H1 (cell line): ENCODE results near the gene TTC21A. TPM values are rescaled to one million over a fixed set of nuclear protein-coding genes. Genes with fewer than 3 reads are reported as not detected.
A peak's percentile ranks its signal among the peaks of the same experiment; 100 is the strongest.

Experiments
- CHD1 ChIP-seq: IDR thresholded peaks from 2 replicates; pipeline ENCODE4 v1.6.1; 2012; ENCODE audit warnings: low read depth, low read length, improper control_type of control experiment
- HDAC2 ChIP-seq, 2 experiments: fragments of 300-600 bp in 1 of 2; sonication (generic) in 1 of 2; IDR thresholded peaks; 2 replicates each; pipeline ENCODE4 v1.6.1; 2011 to 2012; ENCODE audit warnings: low read depth in 2 of 2, low read length in 2 of 2, mild to moderate bottlenecking in 2 of 2, moderate library complexity in 2 of 2, borderline replicate concordance in 1 of 2, inconsistent platforms in 1 of 2
- polyA plus RNA-seq, 7 experiments: library from polyadenylated mRNA; depleted of rRNA in 3 of 7; stranded (reverse) in 5 of 7; unstranded in 2 of 7; fragments of >200 nt in 5 of 7; fragments of 200-250 nt in 2 of 7; gene quantifications; 1 replicate in 5 of 7; 2 replicates in 1 of 7; 4 replicates in 1 of 7; pipeline versions ENCODE4 v1.2.1 to v1.2.3, GENCODE V29; 2011 to 2013; ENCODE audit warnings: missing spikeins in 2 of 7, mixed read lengths in 2 of 7
- total RNA-seq: library from RNA; stranded (reverse); fragmentation: NEBNext Ultra II Directional; extraction: Animal tissue kit (Norgen Biotek cat#: 25700); gene quantifications from 2 replicates; pipeline ENCODE4 v1.2.1, GENCODE V29; 2021

Gene TTC21A
- total and polyA plus RNA-seq, 2 of the 8 experiments (the other 6 are each of a cell fraction or from before 2014, with no cell fraction given), result 2.3 to 2.8 TPM

DNA sequence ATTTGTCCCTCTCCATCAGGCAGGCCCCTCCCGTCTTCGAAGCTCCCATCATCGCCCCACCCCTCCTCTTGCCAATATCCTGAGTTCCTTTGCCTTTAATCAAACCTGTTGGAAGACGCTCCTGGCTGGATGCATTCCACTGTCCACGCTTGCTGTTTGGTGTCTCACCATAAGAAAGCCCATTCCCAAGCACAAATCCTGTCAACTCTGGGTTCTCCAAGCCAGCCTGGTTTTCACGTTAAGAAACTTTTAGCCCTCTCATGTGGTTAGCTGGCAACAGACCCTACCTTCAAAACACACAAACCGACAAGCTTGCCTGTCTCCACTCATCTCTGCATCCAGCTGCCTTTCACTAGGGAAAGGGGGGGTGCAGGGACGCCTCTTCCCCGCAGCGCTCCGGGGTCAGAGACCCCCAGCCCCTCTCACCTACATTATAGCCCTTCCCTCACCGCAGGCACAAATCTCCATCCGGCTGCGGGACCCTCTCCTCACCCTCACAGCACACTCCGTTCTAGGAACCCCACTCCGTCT lies 1.1 kb upstream of the TTC21A start (continued):
- TF ChIP-seq HDAC2 (IDR thresholded peaks at IDR 0.05; ENCODE audit: borderline replicate concordance in 1 of 2, low read depth in 2 of 2, low read length in 2 of 2), result 0 out of 4 replicates have a peak, but pooled peaks of 1 of the 2 experiments have one; percentile 13
- no peak for TF ChIP-seq CHD1
